Measurements from ENCODE around the gene HOOK2. TPM values are rescaled to one million over a fixed set of nuclear protein-coding genes. Genes with fewer than 3 reads are reported as not detected.
A peak's percentile ranks its signal among the peaks of the same experiment; 100 is the strongest.

HOOK2 gene
- total and polyA plus RNA-seq, 2 of the 13 experiments (the other 11 are each of a cell fraction or from before 2014, with no cell fraction given) = 9.2 to 12.9 TPM

DNA sequence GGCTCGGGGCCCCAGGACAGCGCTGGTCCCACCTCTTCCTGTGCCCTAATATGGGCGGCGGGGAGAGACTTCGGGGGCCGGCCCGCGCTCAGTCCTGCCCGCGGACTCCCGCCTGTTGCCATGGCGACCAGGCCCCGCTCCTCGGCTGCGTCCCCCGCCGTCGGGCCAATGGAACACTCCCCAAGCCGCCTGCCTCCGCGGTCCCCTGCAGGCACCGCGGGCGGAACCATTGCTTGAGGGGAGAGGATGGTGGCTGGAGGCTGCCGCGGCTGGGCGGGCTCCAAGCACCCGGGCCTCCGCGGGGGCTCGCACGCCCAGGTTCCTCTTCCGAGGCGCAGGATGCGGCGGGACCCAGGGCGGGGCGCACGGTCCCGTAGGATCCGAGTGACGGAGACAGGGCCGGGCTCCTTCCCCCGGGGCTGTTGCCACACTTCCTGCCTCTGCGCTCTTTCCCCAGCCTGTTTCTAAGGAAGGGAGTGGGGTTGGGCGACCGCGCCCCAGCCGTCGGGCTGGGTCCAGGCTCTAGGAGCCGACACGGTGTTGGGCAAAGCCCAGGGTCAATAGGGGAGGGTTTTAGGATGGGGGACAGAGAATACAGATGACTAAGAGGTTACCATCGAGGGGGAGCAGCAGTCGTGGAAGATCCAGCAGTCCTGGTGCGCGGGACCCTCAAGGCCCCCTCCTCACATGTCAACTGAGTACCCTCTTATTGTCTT is 14.7 kb upstream of the HOOK2 start (continued):
- TF ChIP-seq ZNF460 (CRISPR knock-in tag; IDR thresholded peaks at IDR 0.05; ENCODE audit: borderline replicate concordance) = no peak
- no peak for TF ChIP-seq NCOA1 (CRISPR knock-in tag; IDR thresholded peaks at IDR 0.05)
- no peak for TF ChIP-seq ZNF616 (CRISPR knock-in tag; IDR thresholded peaks at IDR 0.05; ENCODE audit: low read depth)
- no peak for TF ChIP-seq ZNF17 (CRISPR knock-in tag; IDR thresholded peaks at IDR 0.05)
- TF ChIP-seq NPAS2 (CRISPR knock-in tag; IDR thresholded peaks at IDR 0.05; ENCODE audit: borderline replicate concordance) = no peak
- peak; percentile 96 for TF ChIP-seq RFX3 (CRISPR knock-in tag; IDR thresholded peaks at IDR 0.05)
- TF ChIP-seq, protein P1, sequence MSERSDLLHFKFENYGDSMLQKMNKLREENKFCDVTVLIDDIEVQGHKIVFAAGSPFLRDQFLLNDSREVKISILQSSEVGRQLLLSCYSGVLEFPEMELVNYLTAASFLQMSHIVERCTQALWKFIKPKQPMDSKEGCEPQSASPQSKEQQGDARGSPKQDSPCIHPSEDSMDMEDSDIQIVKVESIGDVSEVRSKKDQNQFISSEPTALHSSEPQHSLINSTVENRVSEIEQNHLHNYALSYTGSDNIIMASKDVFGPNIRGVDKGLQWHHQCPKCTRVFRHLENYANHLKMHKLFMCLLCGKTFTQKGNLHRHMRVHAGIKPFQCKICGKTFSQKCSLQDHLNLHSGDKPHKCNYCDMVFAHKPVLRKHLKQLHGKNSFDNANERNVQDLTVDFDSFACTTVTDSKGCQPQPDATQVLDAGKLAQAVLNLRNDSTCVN (CRISPR knock-in tag; IDR thresholded peaks at IDR 0.05; ENCODE audit: borderline replicate concordance) = no peak
- TF ChIP-seq GPN1 (CRISPR knock-in tag; IDR thresholded peaks at IDR 0.05; ENCODE audit: borderline replicate concordance) = no peak
- TF ChIP-seq PHB2 (IDR thresholded peaks at IDR 0.05; ENCODE audit: partially characterized antibody) = no peak
- no peak for TF ChIP-seq ZSCAN20 (CRISPR knock-in tag; IDR thresholded peaks at IDR 0.05; ENCODE audit: borderline replicate concordance)
- TF ChIP-seq DNMT1 (CRISPR knock-in tag; IDR thresholded peaks at IDR 0.05) = no peak
- no peak for TF ChIP-seq ZEB1 (IDR thresholded peaks at IDR 0.05; ENCODE audit: insufficient replicate concordance, low read depth)
- no peak for TF ChIP-seq ZSCAN25 (CRISPR knock-in tag; IDR thresholded peaks at IDR 0.05)
- TF ChIP-seq PRPF4 (IDR thresholded peaks at IDR 0.05; ENCODE audit: low read depth, low read length, poor library complexity, severe bottlenecking) = no peak
- TF ChIP-seq HINFP (CRISPR knock-in tag; IDR thresholded peaks at IDR 0.05; ENCODE audit: low read depth) = no peak
- TF ChIP-seq KLF9 (CRISPR knock-in tag; IDR thresholded peaks at IDR 0.05; ENCODE audit: low read depth) = no peak
- TF ChIP-seq TBL1XR1 (IDR thresholded peaks at IDR 0.05; ENCODE audit: borderline replicate concordance, low read length, partially characterized antibody) = no peak
- TF ChIP-seq NFKB2 (CRISPR knock-in tag; IDR thresholded peaks at IDR 0.05; ENCODE audit: borderline replicate concordance) = no peak
- peak; percentile 47; the same call in 1 of the 2 replicates for TF ChIP-seq NFYC (CRISPR knock-in tag; IDR thresholded peaks at IDR 0.05)
- no peak; the same call in 1 of the 2 replicates for TF ChIP-seq ZNF619 (CRISPR knock-in tag; IDR thresholded peaks at IDR 0.05)
- TF ChIP-seq TEAD2 (CRISPR knock-in tag; IDR thresholded peaks at IDR 0.05) = no peak
- no peak for TF ChIP-seq ZNF138 (CRISPR knock-in tag; IDR thresholded peaks at IDR 0.05; ENCODE audit: low read depth)
- TF ChIP-seq, protein P2, sequence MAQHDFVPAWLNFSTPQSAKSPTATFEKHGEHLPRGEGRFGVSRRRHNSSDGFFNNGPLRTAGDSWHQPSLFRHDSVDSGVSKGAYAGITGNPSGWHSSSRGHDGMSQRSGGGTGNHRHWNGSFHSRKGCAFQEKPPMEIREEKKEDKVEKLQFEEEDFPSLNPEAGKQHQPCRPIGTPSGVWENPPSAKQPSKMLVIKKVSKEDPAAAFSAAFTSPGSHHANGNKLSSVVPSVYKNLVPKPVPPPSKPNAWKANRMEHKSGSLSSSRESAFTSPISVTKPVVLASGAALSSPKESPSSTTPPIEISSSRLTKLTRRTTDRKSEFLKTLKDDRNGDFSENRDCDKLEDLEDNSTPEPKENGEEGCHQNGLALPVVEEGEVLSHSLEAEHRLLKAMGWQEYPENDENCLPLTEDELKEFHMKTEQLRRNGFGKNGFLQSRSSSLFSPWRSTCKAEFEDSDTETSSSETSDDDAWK (CRISPR knock-in tag; IDR thresholded peaks at IDR 0.05) = no peak
- 0 out of 2 replicates have a peak, but pooled peaks have one; percentile 14 for TF ChIP-seq NR2C2 (CRISPR knock-in tag; IDR thresholded peaks at IDR 0.05; ENCODE audit: borderline replicate concordance)
- no peak for TF ChIP-seq ADNP (CRISPR knock-in tag; IDR thresholded peaks at IDR 0.05)
- peak; percentile 45; the same call in 1 of the 2 replicates for TF ChIP-seq ZNF274 (CRISPR knock-in tag; IDR thresholded peaks at IDR 0.05)
- TF ChIP-seq ZNF747 (CRISPR knock-in tag; IDR thresholded peaks at IDR 0.05; ENCODE audit: borderline replicate concordance) = no peak
- TF ChIP-seq DMAP1 (CRISPR knock-in tag; IDR thresholded peaks at IDR 0.05) = 0 out of 2 replicates have a peak, but pooled peaks have one; percentile 16
- TF ChIP-seq ARNT (IDR thresholded peaks at IDR 0.05) = no peak

Measured in HepG2 (cell line).